Kasumi-1 (cell line): ENCODE data around the gene SMARCD3.

Experiments
- DNase-seq, 2 experiments: peaks; one replicate each; lab custom pipeline; 2025; lab: John Stamatoyannopoulos, UW

SMARCD3 gene

GRCh38 chr7:151247611-151248345 lies 716 bp downstream of the SMARCD3 start:
- DNase-seq: no peak

- no peak for DNase-seq
Observed at GRCh38 chr7:151246851-151247580, 1.5 kb downstream of the SMARCD3 start.

GRCh38 chr7:151246102-151246850 lies 2.2 kb downstream of the SMARCD3 start:
- no peak for DNase-seq

GRCh38 chr7:151245360-151246101 lies 3.0 kb downstream of the SMARCD3 start:
- no peak for DNase-seq

GRCh38 chr7:151244841-151245346 lies 3.6 kb downstream of the SMARCD3 start:
- no peak for DNase-seq

- peak; percentile 58 to 65 for DNase-seq
Observed at GRCh38 chr7:151244196-151244840, 4.2 kb downstream of the SMARCD3 start.

GRCh38 chr7:151243408-151244195 lies 4.9 kb downstream of the SMARCD3 start:
- no peak for DNase-seq

- no peak for DNase-seq
Observed at GRCh38 chr7:151243045-151243349, 5.5 kb downstream of the SMARCD3 start.

- no peak for DNase-seq
Observed at GRCh38 chr7:151242159-151243044, 6.1 kb downstream of the SMARCD3 start.

GRCh38 chr7:151241755-151242096 lies 6.8 kb downstream of the SMARCD3 start:
- no peak for DNase-seq

GRCh38 chr7:151240942-151241754 lies 7.3 kb downstream of the SMARCD3 start:
- no peak for DNase-seq

GRCh38 chr7:151240536-151240935 lies 8.0 kb downstream of the SMARCD3 start:
- DNase-seq: no peak

- no peak for DNase-seq
Observed at GRCh38 chr7:151239837-151240459, 8.5 kb downstream of the SMARCD3 start.

GRCh38 chr7:151238924-151239836 lies 9.3 kb downstream of the SMARCD3 start:
- DNase-seq: no peak

GRCh38 chr7:151238190-151238810 lies 10.2 kb downstream of the SMARCD3 start:
- no peak for DNase-seq

GRCh38 chr7:151237244-151238189 lies 11.0 kb downstream of the SMARCD3 start:
- no peak for DNase-seq
